GOT3 (cell line): ENCODE results near the gene CTDNEP1.
A peak's percentile ranks its signal among the peaks of the same experiment; 100 is the strongest.

Source experiments
- DNase-seq: peaks from one replicate; lab custom pipeline; 2025; ENCODE audit warnings: mixed read lengths; lab: John Stamatoyannopoulos, UW

CTDNEP1 gene

GRCh38 chr17:7228920-7229319, 22.6 kb downstream of the CTDNEP1 start:
- DNase-seq = no peak

DNA sequence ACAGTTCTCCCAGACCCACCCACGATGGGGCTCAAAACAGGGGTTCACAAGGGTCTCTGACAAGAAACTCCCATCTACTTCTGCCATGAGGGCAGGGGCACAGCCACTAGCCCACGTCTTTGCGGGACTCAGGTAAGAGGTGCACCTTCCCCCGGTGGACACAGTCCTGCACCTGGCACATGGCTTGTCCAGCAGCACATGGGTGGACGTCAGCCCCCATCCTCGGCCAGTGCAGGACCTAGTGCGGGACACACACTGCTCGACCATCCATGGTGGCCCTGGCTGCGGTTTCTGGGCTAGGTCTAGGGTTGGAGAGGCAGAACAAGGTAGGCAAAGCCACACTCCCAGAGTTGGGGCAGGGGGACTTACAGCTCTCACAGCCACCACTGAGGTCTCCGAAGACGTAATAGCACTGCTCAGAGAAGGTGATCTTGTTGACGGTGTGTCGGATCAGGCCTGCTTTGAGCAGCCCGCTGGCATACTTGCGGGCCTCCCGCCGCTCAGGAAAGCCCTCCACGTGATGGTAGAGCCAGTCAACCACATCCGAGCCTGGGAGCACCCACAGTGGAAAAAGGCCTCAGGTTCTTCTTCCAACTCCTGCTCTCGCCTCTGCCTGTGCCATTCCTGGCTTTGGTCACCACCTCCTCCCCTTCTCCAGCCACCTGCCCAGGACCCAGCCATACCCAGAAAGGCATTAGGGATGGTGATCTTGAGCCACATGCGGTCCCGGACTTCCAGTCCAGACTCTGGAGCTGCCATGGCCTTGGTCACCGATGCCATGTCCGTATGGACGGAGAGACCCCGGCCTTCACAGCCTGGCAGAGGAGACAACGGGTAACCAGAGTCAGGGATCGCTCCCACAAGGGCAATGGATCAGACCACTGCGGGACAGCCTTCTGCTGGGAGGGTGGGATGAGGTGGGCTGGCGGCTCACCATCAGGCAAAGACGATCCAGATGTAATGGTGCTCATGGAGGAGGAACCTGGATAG, 24.5 kb downstream of the CTDNEP1 start:
- DNase-seq = no peak

DNA sequence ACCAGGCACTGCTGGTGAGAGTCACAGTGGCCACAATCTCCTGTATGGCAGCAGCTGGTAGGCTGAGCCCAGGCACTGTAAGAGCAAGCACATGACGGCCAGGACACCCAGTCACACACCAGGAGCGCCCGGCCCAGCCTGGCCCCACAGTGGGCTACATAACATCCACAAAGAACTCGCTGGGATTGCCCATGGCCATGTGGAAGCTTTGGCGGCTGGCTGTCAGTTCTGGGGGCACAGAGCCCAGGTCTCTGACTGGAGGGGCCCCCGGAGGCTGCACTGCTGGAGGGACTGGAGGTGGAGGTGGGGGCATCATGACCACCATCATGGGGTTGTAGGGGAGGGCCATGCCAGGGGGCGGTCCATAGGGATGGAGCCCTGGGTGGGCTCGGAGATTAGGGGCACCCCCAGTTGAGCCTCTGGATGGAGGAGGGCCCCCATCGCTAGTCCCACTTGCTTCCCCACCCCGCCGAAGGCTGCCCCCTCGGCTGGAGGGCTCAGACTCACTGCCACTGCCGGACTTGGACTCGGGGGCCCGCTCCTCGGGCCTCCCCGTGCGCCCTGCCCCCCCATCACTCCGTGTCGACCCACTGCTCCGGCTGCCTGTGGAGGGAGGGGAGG, 25.7 kb downstream of the CTDNEP1 start:
- DNase-seq = no peak

- no peak for DNase-seq
These were observed 26.8 kb downstream of the CTDNEP1 start for GRCh38 chr17:7224661-7225111.

GRCh38 chr17:7224110-7224509, 27.4 kb downstream of the CTDNEP1 start:
- no peak for DNase-seq

DNA sequence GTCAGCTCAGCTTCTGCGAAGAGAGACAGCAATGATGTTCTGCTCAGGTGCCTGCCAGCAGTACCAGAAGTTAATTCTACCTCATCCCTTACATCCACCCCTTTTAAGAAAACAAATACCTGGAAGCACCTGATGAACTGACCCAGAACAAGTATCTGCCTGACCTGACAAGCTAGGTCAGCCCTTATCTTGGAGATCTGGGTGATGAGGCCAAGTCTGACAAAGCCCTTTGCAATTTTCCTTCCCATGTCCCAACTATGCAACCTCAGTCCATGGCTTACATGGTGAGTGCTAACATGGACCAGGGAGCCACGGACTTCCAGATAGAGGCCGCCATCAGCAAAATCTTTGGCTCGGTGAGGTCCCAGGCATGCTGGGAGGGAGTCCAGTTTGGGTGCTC, 28.2 kb downstream of the CTDNEP1 start:
- no peak for DNase-seq

- no peak for DNase-seq
These were observed 28.6 kb downstream of the CTDNEP1 start for GRCh38 chr17:7222972-7223292.

DNA sequence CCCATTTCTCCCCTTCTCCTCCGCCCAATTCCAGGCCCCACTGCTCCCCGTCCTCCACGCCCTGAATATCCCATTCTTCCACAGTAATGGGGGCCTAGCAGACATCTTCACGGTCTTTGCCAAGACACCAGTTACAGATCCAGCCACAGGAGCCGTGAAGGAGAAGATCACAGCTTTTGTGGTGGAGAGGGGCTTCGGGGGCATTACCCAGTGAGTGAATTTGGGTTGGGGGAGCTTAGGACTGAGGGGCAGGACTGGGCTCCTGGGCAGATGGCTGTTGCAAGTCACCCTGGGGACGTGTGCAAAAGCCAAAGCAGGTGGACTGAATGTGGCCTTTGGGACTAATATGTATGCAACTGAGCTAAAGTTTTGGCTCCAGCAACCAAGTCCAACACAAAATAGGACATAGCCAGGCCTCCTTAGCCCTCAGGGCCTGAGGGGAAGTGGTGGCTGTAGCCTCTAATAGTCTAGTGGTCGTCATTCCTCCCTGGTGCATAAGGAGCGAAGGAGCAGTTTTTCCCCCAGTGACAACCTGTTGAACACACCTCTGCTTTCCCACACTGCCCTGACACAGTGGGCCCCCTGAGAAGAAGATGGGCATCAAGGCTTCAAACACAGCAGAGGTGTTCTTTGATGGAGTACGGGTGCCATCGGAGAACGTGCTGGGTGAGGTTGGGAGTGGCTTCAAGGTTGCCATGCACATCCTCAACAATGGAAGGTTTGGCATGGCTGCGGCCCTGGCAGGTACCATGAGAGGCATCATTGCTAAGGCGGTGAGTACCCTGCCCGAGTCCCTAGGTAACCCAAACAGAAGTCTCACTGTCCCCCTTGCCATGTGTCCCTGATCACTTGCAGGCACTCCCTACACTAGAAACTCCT, 29.2 kb downstream of the CTDNEP1 start:
- no peak for DNase-seq

DNA sequence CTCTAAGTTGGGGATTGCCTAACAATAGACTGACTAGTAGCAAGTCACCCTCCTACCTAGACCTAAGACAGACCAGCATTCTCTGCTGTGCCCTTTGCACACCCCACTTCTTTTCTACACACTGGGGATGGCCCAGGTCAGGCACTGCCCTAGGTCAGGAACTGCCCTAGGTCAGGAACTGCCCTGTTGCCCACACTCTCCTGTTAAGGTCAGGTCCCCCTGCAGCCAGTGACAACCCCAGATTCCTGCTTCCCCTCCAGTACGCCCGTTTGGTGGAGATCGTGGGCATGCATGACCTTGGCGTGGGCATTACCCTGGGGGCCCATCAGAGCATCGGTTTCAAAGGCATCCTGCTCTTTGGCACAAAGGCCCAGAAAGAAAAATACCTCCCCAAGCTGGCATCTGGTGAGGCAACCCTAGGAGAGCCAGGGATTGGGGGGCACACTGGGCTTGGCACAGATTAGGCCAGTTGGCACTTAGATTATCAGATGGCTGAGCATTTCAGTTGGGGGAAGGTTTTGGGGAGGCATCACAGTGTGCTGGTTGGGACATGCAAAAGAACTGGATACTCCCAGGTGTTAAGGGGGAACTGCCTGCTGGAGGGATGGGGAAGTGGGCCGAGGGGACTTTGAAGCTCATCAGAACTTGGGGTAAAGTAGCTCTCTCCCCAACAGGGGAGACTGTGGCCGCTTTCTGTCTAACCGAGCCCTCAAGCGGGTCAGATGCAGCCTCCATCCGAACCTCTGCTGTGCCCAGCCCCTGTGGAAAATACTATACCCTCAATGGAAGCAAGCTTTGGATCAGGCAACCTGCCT, 30.0 kb downstream of the CTDNEP1 start:
- DNase-seq = no peak

DNA sequence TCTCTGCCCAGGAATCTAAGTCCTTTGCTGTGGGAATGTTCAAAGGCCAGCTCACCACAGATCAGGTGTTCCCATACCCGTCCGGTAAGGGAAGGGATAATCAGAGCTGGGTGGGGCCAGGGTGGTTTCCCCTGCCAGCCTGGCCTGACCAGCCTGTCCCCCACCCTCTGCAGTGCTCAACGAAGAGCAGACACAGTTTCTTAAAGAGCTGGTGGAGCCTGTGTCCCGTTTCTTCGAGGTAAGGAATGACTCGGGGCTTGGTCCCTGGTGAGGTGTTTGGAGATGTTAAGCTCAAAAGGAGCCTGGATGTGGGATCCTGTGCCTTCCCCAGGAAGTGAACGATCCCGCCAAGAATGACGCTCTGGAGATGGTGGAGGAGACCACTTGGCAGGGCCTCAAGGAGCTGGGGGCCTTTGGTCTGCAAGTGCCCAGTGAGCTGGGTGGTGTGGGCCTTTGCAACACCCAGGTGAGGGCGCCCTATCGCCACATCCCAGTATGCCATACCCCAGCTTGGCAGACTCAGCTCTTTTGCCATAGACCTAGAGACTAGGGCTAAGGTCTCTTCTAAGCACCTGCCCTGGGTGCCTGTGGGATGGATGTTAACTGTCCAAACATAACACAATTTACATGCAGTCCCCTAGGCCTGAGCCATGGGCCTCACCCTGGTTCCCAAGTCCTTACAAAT, 30.8 kb downstream of the CTDNEP1 start:
- DNase-seq = no peak

GRCh38 chr17:7219812-7220592, 31.5 kb downstream of the CTDNEP1 start, which contains the start of the genes ACADVL and DLG4:
Gene ACADVL (plus strand): TSS chr17:7219938. CDS start chr17:7219985, 47 bp downstream.
Gene DLG4 (minus strand): TSS chr17:7219836.
- DNase-seq = peak; percentile 83

GRCh38 chr17:7219229-7219811, 32.2 kb downstream of the CTDNEP1 start:
- DNase-seq = no peak

GRCh38 chr17:7218758-7219157, 32.8 kb downstream of the CTDNEP1 start:
- DNase-seq = no peak

GRCh38 chr17:7218166-7218565, 33.4 kb downstream of the CTDNEP1 start:
- DNase-seq = no peak

DNA sequence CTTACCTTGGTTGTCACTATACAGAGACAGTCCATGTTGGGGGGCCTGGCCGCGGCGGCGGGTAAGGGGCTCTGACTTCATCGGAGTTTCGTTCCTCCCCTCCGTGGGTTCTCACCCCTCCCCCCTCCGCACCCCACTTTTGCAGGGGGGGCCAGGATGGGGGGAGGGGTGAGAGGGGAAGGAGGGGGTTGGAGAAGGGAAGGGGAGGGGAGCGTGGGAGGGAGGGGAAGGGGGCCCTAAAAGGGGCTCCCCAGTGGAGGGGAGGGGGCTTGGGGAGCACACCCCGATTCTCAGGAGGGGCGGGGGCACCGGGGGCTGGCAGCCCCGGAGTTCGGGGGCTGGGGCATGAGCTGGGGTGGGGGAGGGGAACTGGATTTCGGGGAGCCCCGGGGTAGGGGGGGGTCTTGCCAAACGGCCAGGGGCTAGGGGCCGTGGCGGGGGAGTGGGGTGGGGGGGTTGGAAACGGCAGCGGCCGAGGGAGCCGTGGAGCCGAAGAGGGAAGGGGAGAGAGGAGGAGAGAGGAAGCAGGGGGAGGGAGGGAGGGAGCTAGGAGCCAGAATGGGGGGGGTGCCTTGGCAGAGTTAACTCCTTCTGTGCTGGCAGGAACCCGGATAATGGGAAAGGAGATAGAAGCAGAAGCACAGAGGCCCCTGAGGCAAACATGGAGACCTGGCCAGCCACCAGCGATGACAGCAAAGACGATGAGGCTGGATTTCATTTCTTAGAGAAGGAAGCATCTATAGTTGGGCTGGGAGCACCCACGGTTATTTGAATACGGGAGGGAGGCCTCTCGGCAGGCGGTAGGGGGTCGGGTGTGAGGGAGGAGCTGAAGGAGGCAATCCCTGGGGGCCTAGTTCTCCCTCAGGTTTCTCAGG, 34.2 kb downstream of the CTDNEP1 start:
- no peak for DNase-seq

- DNase-seq = no peak
These were observed 35.1 kb downstream of the CTDNEP1 start for GRCh38 chr17:7216242-7217112.

DNA sequence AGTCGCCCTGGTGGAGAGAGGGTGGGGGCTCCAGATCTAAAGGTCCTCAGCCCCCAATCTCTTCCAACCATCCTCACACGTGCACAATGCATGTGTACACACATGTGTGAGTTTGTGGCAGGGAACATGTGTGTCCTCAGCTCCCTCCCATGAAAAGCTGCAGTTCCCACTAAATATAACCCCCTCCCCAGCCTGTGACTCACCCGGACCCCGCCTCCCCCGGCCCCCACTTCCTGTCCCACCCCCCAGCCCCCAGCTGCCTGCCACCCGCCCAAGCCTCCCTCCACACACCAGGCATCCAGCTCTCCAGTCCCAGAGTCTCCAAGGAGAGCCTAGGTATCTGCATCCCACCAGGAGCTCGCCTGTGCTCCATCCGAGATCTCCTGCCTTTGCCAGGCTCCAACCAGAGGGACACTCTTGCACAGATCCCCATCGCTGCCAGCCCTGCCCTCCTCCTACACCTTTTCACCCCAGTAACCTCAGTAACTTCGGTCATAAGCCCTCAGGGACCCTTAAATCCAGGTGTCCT, 35.8 kb downstream of the CTDNEP1 start:
- no peak for DNase-seq
